H1 (cell line): ENCODE measurements around the gene GJD3. TPM values are rescaled to one million over a fixed set of nuclear protein-coding genes. Genes with fewer than 3 reads are reported as not detected.

Experiments
- CTCF ChIA-PET: fragments of 300-600 bp; sonication (Branson Sonifier 250); formaldehyde crosslinking; loops from one replicate; lab custom pipeline; 2021; ENCODE audit not compliant: partially characterized antibody; lab: Charles Lee
- POLR2A ChIA-PET: fragments of 300-600 bp; sonication (Branson Sonifier 250); formaldehyde crosslinking; loops from one replicate; lab custom pipeline; 2021; ENCODE audit warnings: inconsistent platforms; ENCODE audit not compliant: partially characterized antibody; lab: Charles Lee
- DNase-seq, 2 experiments: peaks; one replicate each; pipeline versions ENCODE4 v3.0.0 to v3.0.0-alpha.2; 2010 to 2022; ENCODE audit warnings: low spot score in 2 of 2, low read depth in 1 of 2, mixed read lengths in 1 of 2
- FAIRE-seq: peaks from 2 replicates; lab custom pipeline; 2011; peaks lifted over from hg19 to GRCh38; lab: Jason Lieb, UNC
- H2AFZ ChIP-seq: 2 replicates; pipeline ENCODE4 v1.8.1; 2012; ENCODE audit warnings: low read length, inconsistent platforms
- H2AK5ac ChIP-seq: 2 replicates; pipeline ENCODE4 v1.6.1; 2013; ENCODE audit warnings: low read depth, low read length
- H2BK120ac ChIP-seq: replicated peaks from 2 replicates; pipeline ENCODE3; 2013; ENCODE audit warnings: low read depth, low read length, inconsistent platforms
- H2BK12ac ChIP-seq: 2 replicates; pipeline ENCODE4 v1.6.1; 2013; ENCODE audit warnings: low read depth, low read length
- H2BK15ac ChIP-seq: 2 replicates; pipeline ENCODE4 v1.6.1; 2013; ENCODE audit warnings: low read length
- H2BK20ac ChIP-seq: 2 replicates; pipeline ENCODE4 v1.6.1; 2013; ENCODE audit warnings: low read length
- H2BK5ac ChIP-seq: 2 replicates; pipeline ENCODE4 v1.6.1; 2013; ENCODE audit warnings: low read depth, low read length
- H3K14ac ChIP-seq: 2 replicates; pipeline ENCODE4 v1.6.1; 2013; ENCODE audit warnings: inconsistent platforms; ENCODE audit not compliant: insufficient read length
- H3K18ac ChIP-seq: 2 replicates; pipeline ENCODE4 v1.6.1; 2013; ENCODE audit warnings: low read length; ENCODE audit errors: extremely low read depth
- H3K23ac ChIP-seq: 2 replicates; pipeline ENCODE4 v1.6.1; 2013; ENCODE audit warnings: inconsistent platforms; ENCODE audit not compliant: insufficient read length
- H3K23me2 ChIP-seq: 2 replicates; pipeline ENCODE4 v1.6.1; 2013; ENCODE audit warnings: low read depth, low read length
- H3K27ac ChIP-seq: 2 replicates; pipeline ENCODE4 v1.6.1; 2011; ENCODE audit warnings: low read depth, low read length, inconsistent platforms
- H3K27me3 ChIP-seq, 4 experiments: replicated peaks in 1 of 4; 1 replicate in 1 of 4; 2 replicates in 3 of 4; pipeline versions ENCODE4 v1.6.1 to v1.8.1; 2011 to 2013; ENCODE audit warnings: low read length in 3 of 4, mild to moderate bottlenecking in 3 of 4, inconsistent platforms in 2 of 4, mixed read lengths in 2 of 4, moderate library complexity in 1 of 4; ENCODE audit not compliant: control insufficient read depth in 3 of 4, insufficient read depth in 3 of 4; ENCODE audit errors: extremely low read depth in 1 of 4
- H3K36me3 ChIP-seq, 4 experiments: 2 replicates each; pipeline versions ENCODE4 v1.6.1 to v1.8.1; 2011 to 2013; ENCODE audit warnings: mild to moderate bottlenecking in 4 of 4, low read length in 3 of 4, moderate library complexity in 2 of 4, control low read depth in 1 of 4, inconsistent platforms in 1 of 4; ENCODE audit not compliant: insufficient read depth in 4 of 4, control insufficient read depth in 2 of 4
- H3K4ac ChIP-seq: replicated peaks from 2 replicates; pipeline ENCODE3; 2013; ENCODE audit warnings: low read length, low read depth, mixed read lengths, inconsistent platforms; ENCODE audit not compliant: insufficient read length
- H3K4me1 ChIP-seq, 4 experiments: replicated peaks in 1 of 4; 1 replicate in 1 of 4; 2 replicates in 3 of 4; pipeline versions ENCODE4 v1.6.1 to v1.8.1; 2011 to 2013; ENCODE audit warnings: low read length in 3 of 4, inconsistent platforms in 2 of 4, mixed read lengths in 1 of 4; ENCODE audit not compliant: insufficient read depth in 4 of 4, control insufficient read depth in 3 of 4
- H3K4me2 ChIP-seq, 2 experiments: 2 replicates each; pipeline versions ENCODE4 v1.6.1 to v1.8.1; 2011 to 2013; ENCODE audit warnings: low read depth in 2 of 2, low read length in 2 of 2, control low read depth in 1 of 2, inconsistent platforms in 1 of 2, mild to moderate bottlenecking in 1 of 2; ENCODE audit not compliant: insufficient read depth in 1 of 2
- H3K4me3 ChIP-seq, 4 experiments: fragments of 200-600, 300-600 bp in 1 of 4; sonication (generic), shearing (Covaris generic), sonication (Bioruptor Twin) in 1 of 4; 2 replicates each; pipeline versions ENCODE4 v1.5.1 to v1.8.1; 2011 to 2016; ENCODE audit warnings: low read length in 4 of 4, low read depth in 3 of 4, control low read depth in 2 of 4, inconsistent platforms in 2 of 4, mild to moderate bottlenecking in 2 of 4, mixed read lengths in 1 of 4, moderate library complexity in 1 of 4; ENCODE audit not compliant: insufficient read depth in 2 of 4; ENCODE audit errors: extremely low read depth in 1 of 4
- H3K56ac ChIP-seq: replicated peaks from 2 replicates; pipeline ENCODE3; 2013; ENCODE audit warnings: low read depth, mild to moderate bottlenecking, mixed read lengths, low read length, inconsistent platforms; ENCODE audit not compliant: insufficient read length
- H3K79me1 ChIP-seq: 2 replicates; pipeline ENCODE4 v1.6.1; 2013; ENCODE audit warnings: low read depth, low read length, control low read depth
- H3K79me2 ChIP-seq, 2 experiments: 2 replicates each; pipeline versions ENCODE4 v1.6.1 to v1.8.1; 2012 to 2013; ENCODE audit warnings: low read length in 2 of 2, mild to moderate bottlenecking in 2 of 2, inconsistent platforms in 1 of 2; ENCODE audit not compliant: insufficient read depth in 2 of 2, control insufficient read depth in 1 of 2
- H3K9ac ChIP-seq, 4 experiments: replicated peaks in 1 of 4; 1 replicate in 1 of 4; 2 replicates in 3 of 4; pipeline versions ENCODE4 v1.6.1 to v1.8.1; 2011 to 2013; ENCODE audit warnings: low read depth in 3 of 4, low read length in 3 of 4, control low read depth in 2 of 4, mild to moderate bottlenecking in 2 of 4, moderate library complexity in 2 of 4, inconsistent platforms in 1 of 4; ENCODE audit errors: extremely low read depth in 1 of 4
- H3K9me3 ChIP-seq, 2 experiments: 2 replicates each; pipeline versions ENCODE4 v1.6.1 to v1.8.1; 2012 to 2013; ENCODE audit warnings: mild to moderate bottlenecking in 2 of 2, moderate library complexity in 2 of 2, control low read depth in 1 of 2, inconsistent platforms in 1 of 2, low read depth in 1 of 2, low read length in 1 of 2, mixed read lengths in 1 of 2; ENCODE audit not compliant: insufficient read depth in 2 of 2
- H4K20me1 ChIP-seq, 2 experiments: replicated peaks in 1 of 2; 2 replicates each; pipeline versions ENCODE3 to v1.8.1; 2011 to 2013; ENCODE audit warnings: inconsistent platforms in 2 of 2, low read length in 2 of 2, mild to moderate bottlenecking in 1 of 2; ENCODE audit not compliant: insufficient read depth in 2 of 2, control insufficient read depth in 1 of 2
- H4K5ac ChIP-seq: 2 replicates; pipeline ENCODE4 v1.6.1; 2013; ENCODE audit warnings: low read length, low read depth, mixed read lengths, inconsistent platforms; ENCODE audit not compliant: insufficient read length
- H4K8ac ChIP-seq: 2 replicates; pipeline ENCODE4 v1.8.0; 2013; ENCODE audit warnings: mild to moderate bottlenecking, moderate library complexity, low read length, inconsistent platforms; ENCODE audit not compliant: insufficient read depth; ENCODE audit errors: extremely low read depth
- H4K91ac ChIP-seq: replicated peaks from 2 replicates; pipeline ENCODE3; 2013; ENCODE audit warnings: low read length, mixed read lengths, inconsistent platforms; ENCODE audit not compliant: insufficient read length
- BACH1 ChIP-seq: IDR thresholded peaks from 2 replicates; pipeline ENCODE4 v1.6.1; 2012; ENCODE audit warnings: low read length, improper control_type of control experiment
- CTCF ChIP-seq, 3 experiments: IDR thresholded peaks; 1 replicate in 2 of 3; 2 replicates in 1 of 3; pipeline versions ENCODE4 v1.5.1 to v1.6.1; 2011; ENCODE audit warnings: low read length in 3 of 3, mild to moderate bottlenecking in 3 of 3, inconsistent platforms in 2 of 3, low read depth in 1 of 3, moderate library complexity in 1 of 3; ENCODE audit not compliant: insufficient read depth in 1 of 3; ENCODE audit errors: control extremely low read depth in 1 of 3
- MAFK ChIP-seq: IDR thresholded peaks from 2 replicates; pipeline ENCODE4 v1.6.1; 2012; ENCODE audit warnings: low read depth, mild to moderate bottlenecking, improper control_type of control experiment, low read length
- POLR2A ChIP-seq, 2 experiments: IDR thresholded peaks; 1 replicate in 1 of 2; 2 replicates in 1 of 2; pipeline ENCODE4 v1.6.1; 2011; ENCODE audit warnings: low read depth in 2 of 2, low read length in 2 of 2, mild to moderate bottlenecking in 2 of 2; ENCODE audit errors: control extremely low read depth in 1 of 2
- RFX5 ChIP-seq: IDR thresholded peaks from 2 replicates; pipeline ENCODE4 v1.6.1; 2011; ENCODE audit warnings: low read depth, low read length, improper control_type of control experiment, borderline replicate concordance
- RNF2 ChIP-seq: fragments of 200-900, 300-1000 bp; sonication (generic); IDR thresholded peaks from 2 replicates; pipeline ENCODE4 v1.7.1; 2016; ENCODE audit warnings: borderline replicate concordance, low read depth, mild to moderate bottlenecking, antibody characterized with exemption, low read length; ENCODE audit not compliant: poor library complexity, severe bottlenecking; ENCODE audit errors: missing control alignments
- SIN3A ChIP-seq, 2 experiments: IDR thresholded peaks in 1 of 2; conservative IDR thresholded peaks in 1 of 2; 2 replicates each; pipeline ENCODE4 v1.6.1; 2011 to 2012; ENCODE audit warnings: low read length in 2 of 2, improper control_type of control experiment in 1 of 2, low read depth in 1 of 2, mild to moderate bottlenecking in 1 of 2
- TAF1 ChIP-seq: IDR thresholded peaks from 2 replicates; pipeline ENCODE4 v1.6.1; 2011; ENCODE audit warnings: mild to moderate bottlenecking, low read depth, low read length
- TBP ChIP-seq: IDR thresholded peaks from 2 replicates; pipeline ENCODE4 v1.6.1; 2011; ENCODE audit warnings: low read depth, low read length, improper control_type of control experiment
- TCF12 ChIP-seq: IDR thresholded peaks from 2 replicates; pipeline ENCODE4 v1.6.1; 2011; ENCODE audit warnings: low read depth, mild to moderate bottlenecking, low read length
- TEAD4 ChIP-seq: IDR thresholded peaks from 2 replicates; pipeline ENCODE4 v1.6.1; 2012; ENCODE audit warnings: low read depth, low read length, inconsistent platforms, mixed read lengths
- YY1 ChIP-seq: IDR thresholded peaks from 2 replicates; pipeline ENCODE4 v1.6.1; 2011; ENCODE audit warnings: low read depth, mild to moderate bottlenecking, low read length
- WGBS, 2 experiments: shearing (Covaris generic) in 1 of 2; methylation state at CpG; one replicate each; pipeline versions ENCODE4 v1.1.6 to v1.1.7; 2013 to 2015; ENCODE audit warnings: low lambda C conversion rate in 2 of 2, mixed read lengths in 2 of 2, inconsistent platforms in 1 of 2, low coverage in 1 of 2, missing lambda C conversion rate in 1 of 2; ENCODE audit not compliant: insufficient replicate concordance in 2 of 2, insufficient coverage in 1 of 2, insufficient read length in 1 of 2; ENCODE audit errors: extremely low coverage in 1 of 2, missing lambda C conversion rate in 1 of 2; 5-methylcytosine and 5-hydroxymethylcytosine counted together
- polyA plus RNA-seq, 7 experiments: library from polyadenylated mRNA; depleted of rRNA in 3 of 7; stranded (reverse) in 5 of 7; unstranded in 2 of 7; fragments of >200 nt in 5 of 7; fragments of 200-250 nt in 2 of 7; gene quantifications; 1 replicate in 5 of 7; 2 replicates in 1 of 7; 4 replicates in 1 of 7; pipeline versions ENCODE4 v1.2.1 to v1.2.3, GENCODE V29; 2011 to 2013; ENCODE audit warnings: missing spikeins in 2 of 7, mixed read lengths in 2 of 7
- total RNA-seq: library from RNA; stranded (reverse); fragmentation: NEBNext Ultra II Directional; extraction: Animal tissue kit (Norgen Biotek cat#: 25700); gene quantifications from 2 replicates; pipeline ENCODE4 v1.2.1, GENCODE V29; 2021

Gene GJD3
- total and polyA plus RNA-seq, 2 of the 8 experiments (the other 6 are each of a cell fraction or from before 2014, with no cell fraction given), result 0.53 to 1.9 TPM

- peaks cover 6 to 39% (median 22%) of the 10 kb centered on the region in 4 experiments for H3K4me1 ChIP-seq
- WGBS, 2 experiments, result 80% methylated on average over 8 of the region's 8 CpGs; no CpG with 5 or more reads in 1 of the 2 experiments
- no peak overlapping the region for H3K4me3 ChIP-seq
- H3K18ac ChIP-seq, result no peak overlapping the region
- no peak overlapping the region for H3K9ac ChIP-seq
- no peak overlapping the region for H2AFZ ChIP-seq
- DNase-seq (no peak), FAIRE-seq (no peak)
- CTCF ChIA-PET, result interaction anchor here (0.8 to 30.8 kb wide), 12 partner anchors 15 to 255 kb away, joined by 3 to 1198 read pairs (median 7); partner anchors contain the start of genes RARA and WIPF2
- H4K8ac ChIP-seq, result no peak overlapping the region
- H2AK5ac ChIP-seq, result peak overlapping the region; percentile 61; the same call in 1 of the 2 replicates
- no peak overlapping the region for H3K4ac ChIP-seq
- peaks cover 0 to 4% of the 10 kb centered on the region in 2 experiments for H4K20me1 ChIP-seq
- H4K5ac ChIP-seq, result no peak overlapping the region
- H3K9me3 ChIP-seq, result no peaks in the 10 kb centered on the region
- H3K56ac ChIP-seq, result no peak overlapping the region
- no peak overlapping the region for H2BK12ac ChIP-seq
- no peaks in the 10 kb centered on the region for H3K36me3 ChIP-seq
- no peaks in the 10 kb centered on the region for H3K79me1 ChIP-seq
- H3K79me2 ChIP-seq, result no peaks in the 10 kb centered on the region
- no peak overlapping the region for H3K27ac ChIP-seq
- H2BK15ac ChIP-seq, result no peak overlapping the region
- H2BK120ac ChIP-seq, result no peak overlapping the region
- H3K27me3 ChIP-seq, result peaks cover 8 to 27% (median 24%) of the 10 kb centered on the region in 4 experiments
- H3K14ac ChIP-seq, result no peak overlapping the region
- H2BK20ac ChIP-seq, result no peak overlapping the region
- H3K23ac ChIP-seq, result no peak overlapping the region
- H3K23me2 ChIP-seq, result peaks cover 18% of the 10 kb centered on the region; the same call in 1 of the 2 replicates
- H2BK5ac ChIP-seq, result no peak overlapping the region
- POLR2A ChIA-PET, result interaction anchor here (27.8 kb wide), 1 partner anchor 57 kb away, joined by 570 read pairs; the partner anchor contains the start of genes CDC6 and RARA
- no peak overlapping the region for H4K91ac ChIP-seq
- no peak overlapping the region for H3K4me2 ChIP-seq
- TF ChIP-seq RNF2 (no peak), CTCF (IDR thresholded peaks at IDR 0.05; ENCODE audit: control extremely low read depth in 1 of 3, insufficient read depth in 1 of 3, low read depth in 1 of 3, low read length in 3 of 3) (no peak), TCF12 (no peak), RFX5 (no peak), SIN3A (conservative IDR thresholded peaks at IDR 0.05 in 1 of 2, IDR thresholded peaks at IDR 0.05 in 1 of 2; ENCODE audit: low read depth in 1 of 2, low read length in 2 of 2) (no peak), YY1 (no peak), TAF1 (no peak), TBP (no peak), POLR2A (IDR thresholded peaks at IDR 0.05; ENCODE audit: control extremely low read depth in 1 of 2, low read depth in 2 of 2, low read length in 2 of 2) (no peak), MAFK (no peak), BACH1 (no peak), TEAD4 (no peak)
These were observed 4.4 kb downstream of the GJD3 start for GRCh38 chr17:40360091-40360490.
